ENCODE results near the gene ABITRAM. TPM values are rescaled to one million over a fixed set of nuclear protein-coding genes. Genes with fewer than 3 reads are reported as not detected.
A peak's percentile ranks its signal among the peaks of the same experiment; 100 is the strongest.

Gene ABITRAM
- total and polyA plus RNA-seq, 2 donors (not counting 3 experiments of a cell fraction or from before 2014, with no cell fraction given) = 8.8 to 10.6 TPM

DNA sequence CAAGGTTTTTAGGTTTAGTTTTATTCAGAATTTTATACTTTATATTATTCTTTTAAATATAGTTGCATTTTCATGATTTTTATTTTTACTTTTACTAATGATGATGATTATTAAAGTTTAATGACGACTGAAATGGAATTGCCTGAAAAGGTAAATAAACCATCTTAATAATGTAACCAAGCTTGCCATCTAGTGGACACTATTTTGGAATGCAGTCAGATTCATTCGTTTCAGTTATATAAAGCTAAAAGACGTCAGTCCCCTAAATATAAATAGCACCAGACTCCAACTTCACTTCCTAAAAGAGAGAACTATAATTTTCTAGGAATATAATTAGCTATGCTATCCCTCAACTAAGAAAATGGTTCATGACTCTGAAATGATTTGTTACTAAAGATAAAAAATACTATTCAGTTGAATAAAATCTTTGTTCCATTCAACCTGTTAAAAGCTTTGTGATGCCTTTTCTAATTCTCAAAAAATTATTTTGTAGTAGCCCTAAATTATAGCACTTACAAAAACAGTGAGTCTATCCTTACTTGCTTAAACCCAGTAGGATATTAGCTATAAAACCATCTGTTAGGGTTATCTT, 19.9 kb downstream of the ABITRAM start:
- BruUV-seq (replicated peaks) = no TSS peak
- Histone ChIP-seq H3K4me3 (replicated peaks in 1 of 3; ENCODE audit: insufficient read depth in 1 of 3, low read depth in 1 of 3, low read length in 3 of 3) (no peak overlapping the region), H2AFZ (ENCODE audit: low read depth, low read length) (no peak overlapping the region), H3K9me1 (replicated peaks; ENCODE audit: control insufficient read depth, extremely low read depth, insufficient read depth, low read length) (no peaks in the 10 kb centered on the region), H3K27ac (ENCODE audit: insufficient read depth, low read depth, low read length) (no peak overlapping the region), H3K9ac (replicated peaks; ENCODE audit: extremely low read depth, insufficient read depth, low read length) (no peak overlapping the region), H3K4me1 (ENCODE audit: control insufficient read depth, extremely low read depth, insufficient read depth, low read length) (peaks cover 20% of the 10 kb centered on the region), H3K9me3 (replicated peaks; ENCODE audit: control insufficient read depth, insufficient read depth, low read length) (no peaks in the 10 kb centered on the region), H4K20me1 (replicated peaks; ENCODE audit: control insufficient read depth, extremely low read depth, insufficient read depth, low read length) (no peaks in the 10 kb centered on the region), H3K27me3 (ENCODE audit: control insufficient read depth in 2 of 2, insufficient read depth in 2 of 2, low read length in 2 of 2) (no peaks in the 10 kb centered on the region), H3K36me3 (ENCODE audit: control insufficient read depth in 2 of 2, extremely low read depth in 1 of 2, insufficient read depth in 2 of 2, low read length in 2 of 2) (no peaks in the 10 kb centered on the region), H3K79me2 (ENCODE audit: control insufficient read depth, insufficient read depth, low read length) (no peaks in the 10 kb centered on the region), H3K4me2 (ENCODE audit: insufficient read depth, low read length) (no peak overlapping the region)
- FAIRE-seq = peak; percentile 79
- TF ChIP-seq FOS (IDR thresholded peaks at IDR 0.05; ENCODE audit: borderline replicate concordance, insufficient read depth, low read length) = no peak
- TF ChIP-seq, protein P1, sequence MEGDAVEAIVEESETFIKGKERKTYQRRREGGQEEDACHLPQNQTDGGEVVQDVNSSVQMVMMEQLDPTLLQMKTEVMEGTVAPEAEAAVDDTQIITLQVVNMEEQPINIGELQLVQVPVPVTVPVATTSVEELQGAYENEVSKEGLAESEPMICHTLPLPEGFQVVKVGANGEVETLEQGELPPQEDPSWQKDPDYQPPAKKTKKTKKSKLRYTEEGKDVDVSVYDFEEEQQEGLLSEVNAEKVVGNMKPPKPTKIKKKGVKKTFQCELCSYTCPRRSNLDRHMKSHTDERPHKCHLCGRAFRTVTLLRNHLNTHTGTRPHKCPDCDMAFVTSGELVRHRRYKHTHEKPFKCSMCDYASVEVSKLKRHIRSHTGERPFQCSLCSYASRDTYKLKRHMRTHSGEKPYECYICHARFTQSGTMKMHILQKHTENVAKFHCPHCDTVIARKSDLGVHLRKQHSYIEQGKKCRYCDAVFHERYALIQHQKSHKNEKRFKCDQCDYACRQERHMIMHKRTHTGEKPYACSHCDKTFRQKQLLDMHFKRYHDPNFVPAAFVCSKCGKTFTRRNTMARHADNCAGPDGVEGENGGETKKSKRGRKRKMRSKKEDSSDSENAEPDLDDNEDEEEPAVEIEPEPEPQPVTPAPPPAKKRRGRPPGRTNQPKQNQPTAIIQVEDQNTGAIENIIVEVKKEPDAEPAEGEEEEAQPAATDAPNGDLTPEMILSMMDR (IDR thresholded peaks at IDR 0.05; ENCODE audit: extremely low read depth in 1 of 2, insufficient read depth in 1 of 2, low read depth in 1 of 2, low read length in 2 of 2) = peak in 1 of 2 donors; percentile 34
- intact Hi-C loops (cut with micrococcal nuclease) (loop anchor here (2.0 to 5.0 kb wide), 4 partner anchors 65 to 367 kb away; partner anchors contain the start of gene EPB41L4B), dilution Hi-C loops (cut with MboI; ENCODE audit: extremely low pct_ligation_motif_present, low sequenced_read_pairs) (no loop called here)
- peak; percentile 78 for DNase-seq (ENCODE audit: low read depth, low spot score)
- CTCF ChIA-PET = interaction anchor here (0.6 to 1.9 kb wide), 74 partner anchors 10 to 1532 kb away, joined by 3 to 33 read pairs (median 5); partner anchors contain the start of genes ABITRAM, CTNNAL1, ELP1 and TMEM245
- POLR2A ChIA-PET = no interaction called here

DNA sequence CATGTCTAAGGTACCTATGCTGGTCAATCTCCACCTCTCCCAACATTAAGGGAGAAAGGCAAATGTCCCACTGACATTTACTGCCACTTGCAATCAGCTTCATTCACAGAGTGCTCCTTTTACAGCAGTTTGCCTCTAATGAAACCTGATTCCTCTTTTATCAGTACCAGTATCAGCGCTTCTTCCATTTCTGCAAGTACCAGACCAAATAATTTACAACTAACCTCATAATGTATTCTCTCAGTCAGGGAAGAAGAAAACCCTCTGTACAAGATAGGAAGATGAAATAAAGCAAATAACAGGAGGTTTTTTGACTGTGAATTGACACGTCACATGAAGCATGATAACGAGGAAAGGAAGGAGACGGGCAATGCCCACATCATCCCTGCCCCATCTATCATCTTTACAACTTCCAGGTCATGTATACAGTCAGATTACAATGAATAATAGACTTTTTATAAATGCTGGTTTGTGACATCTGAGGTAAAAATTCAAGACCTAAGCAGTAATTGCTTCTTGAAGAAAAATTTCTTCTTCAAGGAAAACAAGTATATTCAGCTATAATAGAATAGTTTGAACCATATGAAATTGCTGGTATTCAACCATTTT, 21.9 kb downstream of the ABITRAM start:
- Histone ChIP-seq H3K27me3 (ENCODE audit: control insufficient read depth in 2 of 2, insufficient read depth in 2 of 2, low read length in 2 of 2) (no peaks in the 10 kb centered on the region), H3K9me1 (replicated peaks; ENCODE audit: control insufficient read depth, extremely low read depth, insufficient read depth, low read length) (no peaks in the 10 kb centered on the region), H4K20me1 (replicated peaks; ENCODE audit: control insufficient read depth, extremely low read depth, insufficient read depth, low read length) (no peaks in the 10 kb centered on the region), H3K79me2 (ENCODE audit: control insufficient read depth, insufficient read depth, low read length) (no peaks in the 10 kb centered on the region), H3K4me3 (replicated peaks in 1 of 3; ENCODE audit: insufficient read depth in 1 of 3, low read depth in 1 of 3, low read length in 3 of 3) (no peak overlapping the region), H3K4me2 (ENCODE audit: insufficient read depth, low read length) (no peak overlapping the region), H3K9me3 (replicated peaks; ENCODE audit: control insufficient read depth, insufficient read depth, low read length) (no peaks in the 10 kb centered on the region), H3K9ac (replicated peaks; ENCODE audit: extremely low read depth, insufficient read depth, low read length) (no peak overlapping the region), H2AFZ (ENCODE audit: low read depth, low read length) (no peak overlapping the region), H3K4me1 (ENCODE audit: control insufficient read depth, extremely low read depth, insufficient read depth, low read length) (peaks cover 9% of the 10 kb centered on the region), H3K36me3 (ENCODE audit: control insufficient read depth in 2 of 2, extremely low read depth in 1 of 2, insufficient read depth in 2 of 2, low read length in 2 of 2) (peaks cover 0 to 2% of the 10 kb centered on the region in 2 experiments), H3K27ac (ENCODE audit: insufficient read depth, low read depth, low read length) (no peak overlapping the region)
- no peak for TF ChIP-seq MYC (IDR thresholded peaks at IDR 0.05; ENCODE audit: low read depth, low read length)
- intact Hi-C loops (cut with micrococcal nuclease) = no loop called here
- dilution Hi-C loops (cut with MboI; ENCODE audit: extremely low pct_ligation_motif_present, low sequenced_read_pairs) = no loop called here
- no peak for DNase-seq (ENCODE audit: low read depth, low spot score)
- no TSS peak for BruUV-seq (replicated peaks)
- ChIA-PET CTCF (no interaction called here), POLR2A (no interaction called here)
- no peak for FAIRE-seq
